PC-3 (cell line): ENCODE data around the gene IL36G. TPM values are rescaled to one million over a fixed set of nuclear protein-coding genes. Genes with fewer than 3 reads are reported as not detected.

Source experiments
- ATAC-seq: fragments of 200-7000 bp; cut with Tn5 transposase; 2 replicates; pipeline ENCODE4 v1.9.1; 2020; ENCODE audit warnings: mild to moderate bottlenecking, moderate library complexity
- BruUV-seq: library from RNA; stranded (reverse); fragments of 400-500 nt; replicated peaks from 2 replicates; lab custom pipeline; 2021; lab: Mats Ljungman, UMichigan
- CTCF ChIA-PET: fragments of 300-600 bp; sonication (Branson Sonifier 250); formaldehyde crosslinking; loops from one replicate; lab custom pipeline; 2022; ENCODE audit warnings: antibody characterized with exemption; lab: Charles Lee
- POLR2A ChIA-PET: fragments of 300-600 bp; sonication (Branson Sonifier 250); formaldehyde crosslinking; loops from one replicate; lab custom pipeline; 2022; ENCODE audit warnings: antibody characterized with exemption; ENCODE audit not compliant: unreplicated experiment; lab: Charles Lee
- DNase-seq: peaks from one replicate; pipeline ENCODE4 v3.0.0-alpha.2; 2015
- H2AFZ ChIP-seq: fragments of 300-600 bp; sonication (generic); 2 replicates; pipeline ENCODE4 v1.6.0; 2016; ENCODE audit warnings: antibody characterized with exemption, low read length
- H3F3A ChIP-seq: fragments of 300-600 bp; sonication (generic); one replicate; pipeline ENCODE4 v1.6.0; 2017; ENCODE audit warnings: antibody characterized with exemption, low read length, control low read depth, mild to moderate bottlenecking; ENCODE audit not compliant: unreplicated experiment
- H3K27ac ChIP-seq: fragments of 300-600 bp; sonication (generic); 2 replicates; pipeline ENCODE4 v1.5.1; 2016; ENCODE audit warnings: mild to moderate bottlenecking, low read length
- H3K27me3 ChIP-seq: fragments of 300-600 bp; sonication (generic); 2 replicates; pipeline ENCODE4 v1.6.1; 2016; ENCODE audit warnings: low read length, mixed read lengths
- H3K36me3 ChIP-seq: fragments of 300-600 bp; sonication (generic); 2 replicates; pipeline ENCODE4 v1.6.1; 2016; ENCODE audit warnings: low read depth, mixed run types, low read length, mixed read lengths
- H3K4me1 ChIP-seq: fragments of 300-600 bp; sonication (generic); 2 replicates; pipeline ENCODE4 v1.5.1; 2016; ENCODE audit warnings: low read length; ENCODE audit not compliant: insufficient read depth
- H3K4me2 ChIP-seq: fragments of 300-600 bp; sonication (generic); 2 replicates; pipeline ENCODE4 v1.6.0; 2016; ENCODE audit warnings: low read length
- H3K4me3 ChIP-seq: fragments of 300-600 bp; sonication (generic); 2 replicates; pipeline ENCODE4 v1.5.1; 2016; ENCODE audit warnings: mild to moderate bottlenecking, low read length, mixed read lengths
- H3K79me2 ChIP-seq: fragments of 300-600 bp; sonication (generic); 2 replicates; pipeline ENCODE4 v1.6.1; 2017; ENCODE audit warnings: low read length, mixed read lengths
- H3K9ac ChIP-seq: fragments of 300-600 bp; sonication (generic); 2 replicates; pipeline ENCODE4 v1.6.0; 2016; ENCODE audit warnings: mild to moderate bottlenecking, low read length
- H3K9me2 ChIP-seq: fragments of 300-600 bp; sonication (generic); replicated peaks from 2 replicates; pipeline ENCODE4 v1.6.1; 2016; ENCODE audit warnings: mixed run types, low read length, mixed read lengths
- H3K9me3 ChIP-seq: fragments of 300-600 bp; sonication (generic); 2 replicates; pipeline ENCODE4 v1.6.1; 2016; ENCODE audit warnings: low read length, mixed read lengths
- H4K20me1 ChIP-seq: fragments of 300-600 bp; sonication (generic); 2 replicates; pipeline ENCODE4 v1.6.1; 2016; ENCODE audit warnings: low read length, mixed read lengths
- EZH2 ChIP-seq: fragments of 300-600 bp; sonication (generic); IDR thresholded peaks from one replicate; pipeline ENCODE4 v1.6.1; 2017; ENCODE audit warnings: antibody characterized with exemption, mild to moderate bottlenecking, low read length; ENCODE audit not compliant: unreplicated experiment
- EZH2phosphoT487 ChIP-seq: fragments of 300-600 bp; sonication (generic); IDR thresholded peaks from 2 replicates; pipeline ENCODE4 v1.6.1; 2018; ENCODE audit warnings: mild to moderate bottlenecking, antibody characterized with exemption, low read length, borderline replicate concordance
- intact Hi-C: fragments of 100-400 bp; cut with micrococcal nuclease; formaldehyde crosslinking; loops from 2 replicates; pipeline ENCODE4 v1.9.0; 2023
- total RNA-seq: library from RNA; depleted of rRNA; stranded (reverse); fragments of >200 nt; gene quantifications from 2 replicates; pipeline ENCODE4 v1.2.3, GENCODE V29; 2014
- TF ChIP-seq, protein P1 (sequence below): fragments of 300-600 bp; sonication (generic); conservative IDR thresholded peaks from 2 replicates; pipeline ENCODE4 v1.5.1; 2017; ENCODE audit warnings: antibody characterized with exemption, low read depth, mild to moderate bottlenecking, low read length

Gene IL36G
- total RNA-seq, 1 experiment from 2014 or later = 0.62 TPM

- ChIA-PET CTCF (no interaction called here), POLR2A (no interaction called here)
- no peaks in the 10 kb centered on the region for H4K20me1 ChIP-seq
- no peak overlapping the region for H2AFZ ChIP-seq
- peaks cover 39% of the 10 kb centered on the region; the same call in 1 of the 2 replicates for H3K27me3 ChIP-seq
- no peak overlapping the region for H3K4me2 ChIP-seq
- ATAC-seq = no peak
- no peaks in the 10 kb centered on the region for H3K4me1 ChIP-seq
- H3K9me2 ChIP-seq = no peaks in the 10 kb centered on the region
- intact Hi-C loops = no loop called here
- H3K9ac ChIP-seq = no peak overlapping the region
- no peaks in the 10 kb centered on the region for H3K9me3 ChIP-seq
- H3K36me3 ChIP-seq = no peaks in the 10 kb centered on the region
- no TSS peak for BruUV-seq
- H3K4me3 ChIP-seq = no peak overlapping the region
- DNase-seq = no peak
- H3K27ac ChIP-seq = no peak overlapping the region
- no peaks in the 10 kb centered on the region for H3F3A ChIP-seq
- no peak for TF ChIP-seq EZH2
- TF ChIP-seq EZH2phosphoT487 = no peak
- TF ChIP-seq, protein P1, sequence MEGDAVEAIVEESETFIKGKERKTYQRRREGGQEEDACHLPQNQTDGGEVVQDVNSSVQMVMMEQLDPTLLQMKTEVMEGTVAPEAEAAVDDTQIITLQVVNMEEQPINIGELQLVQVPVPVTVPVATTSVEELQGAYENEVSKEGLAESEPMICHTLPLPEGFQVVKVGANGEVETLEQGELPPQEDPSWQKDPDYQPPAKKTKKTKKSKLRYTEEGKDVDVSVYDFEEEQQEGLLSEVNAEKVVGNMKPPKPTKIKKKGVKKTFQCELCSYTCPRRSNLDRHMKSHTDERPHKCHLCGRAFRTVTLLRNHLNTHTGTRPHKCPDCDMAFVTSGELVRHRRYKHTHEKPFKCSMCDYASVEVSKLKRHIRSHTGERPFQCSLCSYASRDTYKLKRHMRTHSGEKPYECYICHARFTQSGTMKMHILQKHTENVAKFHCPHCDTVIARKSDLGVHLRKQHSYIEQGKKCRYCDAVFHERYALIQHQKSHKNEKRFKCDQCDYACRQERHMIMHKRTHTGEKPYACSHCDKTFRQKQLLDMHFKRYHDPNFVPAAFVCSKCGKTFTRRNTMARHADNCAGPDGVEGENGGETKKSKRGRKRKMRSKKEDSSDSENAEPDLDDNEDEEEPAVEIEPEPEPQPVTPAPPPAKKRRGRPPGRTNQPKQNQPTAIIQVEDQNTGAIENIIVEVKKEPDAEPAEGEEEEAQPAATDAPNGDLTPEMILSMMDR = no peak
- no peaks in the 10 kb centered on the region for H3K79me2 ChIP-seq
Observed at GRCh38 chr2:113024764-113025163, 47.0 kb downstream of the IL36G start.

DNA sequence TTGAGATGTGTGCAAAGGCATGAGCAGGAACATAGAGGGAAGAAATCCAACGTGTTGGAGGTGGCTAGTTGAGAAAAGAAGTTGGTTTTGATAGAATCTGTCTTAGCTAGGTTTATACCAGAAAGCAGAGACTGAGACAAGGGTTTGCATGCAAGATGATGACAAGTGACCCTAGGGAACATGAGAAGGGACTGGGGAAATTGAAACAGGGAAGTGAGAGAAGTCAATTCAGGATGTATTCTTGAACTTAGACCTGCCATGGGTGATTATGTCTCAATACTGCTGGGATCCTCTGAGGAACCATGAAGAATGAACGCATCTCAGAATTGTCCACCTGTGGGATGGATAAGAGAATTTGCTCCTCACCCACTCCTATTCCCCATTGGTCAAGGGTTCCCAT, 47.9 kb downstream of the IL36G start:
- no peak overlapping the region for H2AFZ ChIP-seq
- no peaks in the 10 kb centered on the region for H3K36me3 ChIP-seq
- no peaks in the 10 kb centered on the region for H4K20me1 ChIP-seq
- no peak overlapping the region for H3K4me3 ChIP-seq
- BruUV-seq = no TSS peak
- H3K9me2 ChIP-seq = no peaks in the 10 kb centered on the region
- no peaks in the 10 kb centered on the region for H3F3A ChIP-seq
- TF ChIP-seq EZH2phosphoT487 (no peak), EZH2 (no peak)
- TF ChIP-seq, protein P1 = no peak
- ATAC-seq (no peak), DNase-seq (no peak)
- no peak overlapping the region for H3K4me2 ChIP-seq
- ChIA-PET CTCF (no interaction called here), POLR2A (no interaction called here)
- no peaks in the 10 kb centered on the region for H3K4me1 ChIP-seq
- no peaks in the 10 kb centered on the region for H3K9me3 ChIP-seq
- H3K9ac ChIP-seq = no peak overlapping the region
- H3K27ac ChIP-seq = no peak overlapping the region
- intact Hi-C loops = no loop called here
- H3K27me3 ChIP-seq = peaks cover 39% of the 10 kb centered on the region; the same call in 1 of the 2 replicates
- no peaks in the 10 kb centered on the region for H3K79me2 ChIP-seq

GRCh38 chr2:113027691-113028090, 49.9 kb downstream of the IL36G start:
- no TSS peak for BruUV-seq
- Histone ChIP-seq H4K20me1 (no peaks in the 10 kb centered on the region), H3K9me2 (no peaks in the 10 kb centered on the region), H3K79me2 (no peaks in the 10 kb centered on the region), H3K4me1 (no peaks in the 10 kb centered on the region), H3K4me3 (no peak overlapping the region), H3K27ac (no peak overlapping the region), H3K4me2 (no peak overlapping the region), H2AFZ (no peak overlapping the region), H3F3A (no peaks in the 10 kb centered on the region), H3K9ac (no peak overlapping the region), H3K36me3 (no peaks in the 10 kb centered on the region), H3K27me3 (peaks cover 39% of the 10 kb centered on the region; the same call in 1 of the 2 replicates), H3K9me3 (no peaks in the 10 kb centered on the region)
- no peak for DNase-seq
- POLR2A ChIA-PET = no interaction called here
- ATAC-seq = no peak
- TF ChIP-seq EZH2phosphoT487 (no peak), EZH2 (no peak)
- TF ChIP-seq, protein P1 = no peak
- CTCF ChIA-PET = no interaction called here
- intact Hi-C loops = no loop called here
